ENCODE measurements around the gene XPO4. TPM values are rescaled to one million over a fixed set of nuclear protein-coding genes. Genes with fewer than 3 reads are reported as not detected.

The XPO4 gene
- total RNA-seq, 1 experiment from 2014 or later, result 16.2 TPM

- Histone ChIP-seq H3K27me3 (ENCODE audit: control insufficient read depth, insufficient read depth, low read length) (no peaks in the 10 kb centered on the region), H3K36me3 (ENCODE audit: control insufficient read depth, insufficient read depth, low read length) (no peaks in the 10 kb centered on the region), H3K4me3 (ENCODE audit: low read depth in 2 of 2, low read length in 2 of 2) (no peak overlapping the region), H3K9me3 (ENCODE audit: control insufficient read depth, insufficient read depth, low read depth, low read length) (no peaks in the 10 kb centered on the region), H3K27ac (ENCODE audit: low read length) (no peak overlapping the region), H3K4me1 (ENCODE audit: control insufficient read depth, insufficient read depth, low read length) (no peaks in the 10 kb centered on the region)
- POLR2A ChIA-PET, result no interaction called here
- ATAC-seq (no peak), DNase-seq (ENCODE audit: low read depth, low spot score) (no peak)
- no TSS peak for BruUV-seq (replicated peaks)
- CTCF ChIA-PET, result no interaction called here
- intact Hi-C loops (cut with micrococcal nuclease; ENCODE audit: unreplicated experiment), result no loop called here
- in situ Hi-C loops (cut with HindIII; ENCODE audit: low pct_unique_long_range_greater_than_20kb, low sequenced_read_pairs), result no loop called here
- TF ChIP-seq REST (IDR thresholded peaks at IDR 0.05; ENCODE audit: insufficient read depth in 1 of 2, low read depth in 2 of 2, low read length in 1 of 2) (no peak), POLR2AphosphoS5 (IDR thresholded peaks at IDR 0.05; ENCODE audit: low read depth, low read length) (no peak), CTCF (IDR thresholded peaks at IDR 0.05) (no peak), SIN3A (IDR thresholded peaks at IDR 0.05; ENCODE audit: borderline replicate concordance, insufficient read depth, low read depth, low read length) (no peak), TCF7L2 (IDR thresholded peaks at IDR 0.05; ENCODE audit: low read depth, low read length) (no peak)
Measured at GRCh38 chr13:20851844-20852402, 50.6 kb downstream of the XPO4 start.

DNA sequence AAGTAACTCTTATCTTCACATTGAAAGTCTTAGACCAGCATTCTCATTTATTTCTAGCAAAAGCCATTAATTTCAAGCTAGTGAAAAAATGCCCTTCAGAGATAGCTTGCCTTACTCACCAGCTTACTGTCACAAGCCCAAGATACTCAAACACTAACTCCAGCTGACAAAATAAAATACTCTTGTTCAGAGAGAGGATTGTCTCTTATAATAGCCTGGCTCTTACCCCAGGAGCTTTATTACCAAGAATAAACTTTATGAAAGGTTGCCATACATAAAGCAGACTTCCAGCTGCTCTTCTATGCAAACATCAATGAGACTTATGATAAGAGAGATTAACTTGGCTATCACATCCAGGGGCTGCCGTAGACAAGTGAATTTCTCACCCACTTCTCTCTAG lies 53.6 kb downstream of the XPO4 start:
- in situ Hi-C loops (cut with HindIII; ENCODE audit: low pct_unique_long_range_greater_than_20kb, low sequenced_read_pairs) (no loop called here), intact Hi-C loops (cut with micrococcal nuclease; ENCODE audit: unreplicated experiment) (no loop called here)
- TF ChIP-seq REST (IDR thresholded peaks at IDR 0.05; ENCODE audit: insufficient read depth in 1 of 2, low read depth in 2 of 2, low read length in 1 of 2) (no peak), CTCF (IDR thresholded peaks at IDR 0.05) (no peak), TCF7L2 (IDR thresholded peaks at IDR 0.05; ENCODE audit: low read depth, low read length) (no peak), SIN3A (IDR thresholded peaks at IDR 0.05; ENCODE audit: borderline replicate concordance, insufficient read depth, low read depth, low read length) (no peak)
- POLR2A ChIA-PET, result no interaction called here
- DNase-seq (ENCODE audit: low read depth, low spot score) (no peak), ATAC-seq (no peak)
- H3K27ac ChIP-seq (ENCODE audit: low read length), result no peak overlapping the region
- no TSS peak for BruUV-seq (replicated peaks)
- CTCF ChIA-PET, result no interaction called here
- no peaks in the 10 kb centered on the region for H3K9me3 ChIP-seq (ENCODE audit: control insufficient read depth, insufficient read depth, low read depth, low read length)
- H3K36me3 ChIP-seq (ENCODE audit: control insufficient read depth, insufficient read depth, low read length), result no peaks in the 10 kb centered on the region
- no peak overlapping the region for H3K4me3 ChIP-seq (ENCODE audit: low read depth in 2 of 2, low read length in 2 of 2)
- H3K27me3 ChIP-seq (ENCODE audit: control insufficient read depth, insufficient read depth, low read length), result no peaks in the 10 kb centered on the region
- no peaks in the 10 kb centered on the region for H3K4me1 ChIP-seq (ENCODE audit: control insufficient read depth, insufficient read depth, low read length)

Measured in Panc1 (cell line).